Hematopoietic multipotent progenitor cell treated with erythropoietin and hydrocortisone succinate and interleukin-3 and kit ligand, for 8 days (in vitro differentiated cells): ENCODE results near the gene FAM107B.
A peak's percentile ranks its signal among the peaks of the same experiment; 100 is the strongest.
"Not testable (repeated sequence)": the region's sequence is repeated elsewhere in the genome, so short reads cannot be mapped to it uniquely, and the experiment has no call there.

Experiments
- DNase-seq: peaks from one replicate; pipeline ENCODE4 v3.0.0-alpha.2; 2015

FAM107B gene

GRCh38 chr10:14774797-14775196 is at the start of gene FAM107B:
TSS of gene FAM107B (minus strand) at chr10:14774897. CDS start at chr10:14774663, 234 bp downstream.
- no peak for DNase-seq

- no peak for DNase-seq
Observed at GRCh38 chr10:14823966-14824365, 49.3 kb upstream of the FAM107B start.

DNA sequence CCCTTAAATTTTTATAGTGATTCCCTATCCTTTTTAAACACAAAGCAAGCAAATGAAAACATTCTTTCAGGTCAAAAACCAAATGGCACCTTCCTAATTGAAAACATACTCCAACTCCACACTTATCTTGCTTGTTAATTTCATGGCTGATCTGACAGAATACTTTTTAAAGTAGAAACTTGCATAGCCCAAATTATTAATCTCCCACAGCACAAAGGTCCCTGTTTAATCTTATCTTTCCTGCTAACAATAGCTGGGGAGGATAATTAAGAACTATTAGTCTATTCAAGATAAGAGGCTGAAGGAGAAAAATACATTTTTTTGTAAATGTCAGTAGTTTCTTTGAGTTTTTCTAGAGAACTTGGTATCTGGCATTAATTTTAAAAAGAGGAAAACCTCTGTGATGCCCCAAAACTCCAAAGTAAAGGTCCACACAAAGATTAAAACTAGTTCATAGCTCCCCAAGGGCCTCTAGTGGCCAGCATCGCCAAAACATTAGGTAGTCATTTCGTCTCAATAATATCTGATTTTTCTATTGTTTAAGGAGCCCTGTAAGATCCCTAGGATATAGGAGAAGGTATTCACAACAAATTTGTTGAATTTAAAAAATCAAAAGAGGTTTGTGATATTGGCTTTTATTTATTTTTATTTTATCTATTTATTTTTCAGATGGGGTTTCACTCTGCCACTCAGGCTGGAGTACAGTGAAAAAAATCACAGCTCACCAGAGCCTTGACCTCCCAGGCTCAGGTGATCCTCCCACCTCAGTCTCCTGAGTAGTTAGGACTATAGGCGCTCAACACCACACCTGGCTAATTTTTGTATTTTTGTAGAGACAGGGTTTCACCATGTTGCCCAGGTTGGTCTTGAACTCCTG is 48.4 kb upstream of the FAM107B start:
- DNase-seq, result peak; percentile 56

GRCh38 chr10:14821635-14822375 is 47.1 kb upstream of the FAM107B start:
- no peak for DNase-seq

- no peak for DNase-seq
Observed at GRCh38 chr10:14820775-14821154, 46.1 kb upstream of the FAM107B start.

DNA sequence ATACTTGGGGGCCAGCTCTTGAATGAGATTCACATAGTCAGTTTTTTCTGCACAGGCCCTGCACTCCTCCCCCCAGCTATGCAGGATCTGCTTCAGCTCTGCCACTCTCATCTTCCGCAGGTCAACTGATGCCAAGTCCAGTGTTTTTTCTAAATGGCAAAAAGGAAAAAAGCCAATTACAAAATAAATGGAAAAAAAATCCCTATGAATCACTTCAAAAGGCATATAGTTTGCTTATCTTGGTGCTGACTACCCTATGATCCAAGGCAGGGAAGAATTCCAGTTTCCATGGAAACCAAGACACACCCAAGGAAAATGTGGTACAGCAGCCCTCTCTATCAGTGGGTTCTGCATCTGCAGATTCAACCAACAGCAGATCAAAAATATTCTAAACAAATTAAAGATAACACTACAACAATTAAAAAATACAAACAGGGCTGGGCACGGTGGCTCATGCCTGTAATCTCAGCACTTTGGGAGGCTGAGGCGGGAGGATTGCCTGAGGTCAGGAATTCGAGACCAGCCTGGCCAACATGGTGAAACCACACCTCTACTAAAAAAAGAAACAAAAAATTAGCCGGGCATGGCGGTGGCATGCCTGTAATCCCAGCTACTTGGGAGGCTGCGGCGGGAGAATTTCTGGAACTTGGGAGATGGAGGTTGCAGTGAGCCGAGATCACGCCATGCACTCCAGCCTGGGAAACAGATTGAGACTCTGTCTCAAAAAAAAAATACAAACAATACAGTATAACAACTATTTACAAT is 45.5 kb upstream of the FAM107B start:
- DNase-seq, result no peak

GRCh38 chr10:14816717-14817116 is 42.0 kb upstream of the FAM107B start:
- not testable (repeated sequence) for DNase-seq

DNA sequence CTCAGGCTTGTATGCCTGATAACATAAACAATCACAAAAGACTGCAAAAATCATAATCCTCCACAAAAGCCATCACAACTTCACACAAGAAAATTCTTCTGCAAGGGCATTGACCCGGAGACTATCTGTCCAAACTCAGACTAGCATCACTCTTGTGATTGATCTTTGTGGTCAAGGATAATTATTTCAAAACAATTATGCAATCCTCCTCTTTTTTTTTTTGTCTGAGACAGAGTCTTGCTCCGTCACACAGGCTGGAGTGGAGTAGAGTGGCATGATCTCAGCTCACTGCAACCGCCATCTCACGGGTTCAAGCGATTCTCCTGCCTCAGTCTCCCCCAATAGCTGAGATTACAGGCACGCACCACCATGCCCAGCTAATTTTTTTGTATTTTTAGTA is 41.0 kb upstream of the FAM107B start:
- DNase-seq, result no peak

GRCh38 chr10:14812271-14812670 is 37.6 kb upstream of the FAM107B start:
- DNase-seq, result no peak

- no peak for DNase-seq
Observed at GRCh38 chr10:14810969-14811953, 36.6 kb upstream of the FAM107B start.

DNA sequence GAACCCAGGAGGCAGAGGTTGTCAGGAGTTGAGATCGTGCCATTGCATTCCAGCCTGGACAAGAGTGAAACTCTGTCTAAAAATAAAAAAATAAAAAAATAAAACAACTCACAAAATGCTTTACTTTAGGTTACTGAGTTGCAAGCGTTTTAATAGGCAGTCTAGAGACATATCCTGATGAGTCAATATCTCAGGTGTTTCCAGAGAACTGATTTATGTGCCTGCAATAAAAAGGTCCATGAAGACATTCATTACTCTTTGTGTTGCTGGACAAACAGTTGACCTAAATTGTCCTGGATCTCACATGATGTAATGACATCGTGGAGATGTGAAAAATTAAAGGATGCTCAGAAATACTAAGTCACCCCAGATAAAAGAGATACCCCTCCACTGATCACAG is 31.6 kb upstream of the FAM107B start:
- no peak for DNase-seq

DNA sequence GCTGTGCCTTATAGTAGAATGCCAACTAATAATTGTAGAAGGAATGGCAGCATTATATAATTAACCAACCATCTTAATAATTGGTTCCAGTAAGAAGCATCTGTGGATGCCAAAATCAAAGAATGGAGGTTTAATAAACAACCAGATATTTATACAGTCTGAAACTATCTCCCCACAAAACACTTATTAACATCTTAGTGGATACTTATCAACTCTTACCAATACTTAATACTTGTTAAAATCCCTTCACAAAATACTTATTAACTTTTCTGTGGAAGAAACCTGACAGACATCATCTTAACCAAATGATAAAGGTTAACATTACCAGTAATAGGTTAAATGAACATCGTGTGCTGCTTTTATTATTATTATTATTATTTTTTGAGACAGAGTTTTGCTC is 29.1 kb upstream of the FAM107B start:
- no peak for DNase-seq

GRCh38 chr10:14801723-14802122 is 27.0 kb upstream of the FAM107B start:
- DNase-seq, result no peak

- DNase-seq, result no peak
Observed at GRCh38 chr10:14800397-14800796, 25.7 kb upstream of the FAM107B start.

DNA sequence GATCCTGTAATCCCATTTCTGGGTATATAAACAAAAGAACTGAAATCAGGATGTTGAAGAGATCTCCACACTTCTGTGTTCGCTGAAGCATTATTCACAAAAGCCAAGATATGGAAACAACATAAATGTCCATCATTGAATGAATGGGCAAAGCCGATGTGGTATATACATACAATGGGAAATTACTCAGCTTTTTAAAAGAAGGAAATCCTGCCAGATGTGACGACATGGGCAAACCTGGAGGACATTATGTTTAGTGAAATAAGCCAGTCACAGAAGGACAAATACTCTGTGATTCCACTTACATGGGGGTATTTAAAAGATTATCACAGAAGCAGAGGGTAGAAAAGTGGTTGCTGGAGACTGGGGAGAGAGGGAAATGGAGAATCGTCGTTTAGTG is 23.9 kb upstream of the FAM107B start:
- DNase-seq, result no peak

GRCh38 chr10:14787938-14788337 is 13.2 kb upstream of the FAM107B start:
- no peak for DNase-seq

DNA sequence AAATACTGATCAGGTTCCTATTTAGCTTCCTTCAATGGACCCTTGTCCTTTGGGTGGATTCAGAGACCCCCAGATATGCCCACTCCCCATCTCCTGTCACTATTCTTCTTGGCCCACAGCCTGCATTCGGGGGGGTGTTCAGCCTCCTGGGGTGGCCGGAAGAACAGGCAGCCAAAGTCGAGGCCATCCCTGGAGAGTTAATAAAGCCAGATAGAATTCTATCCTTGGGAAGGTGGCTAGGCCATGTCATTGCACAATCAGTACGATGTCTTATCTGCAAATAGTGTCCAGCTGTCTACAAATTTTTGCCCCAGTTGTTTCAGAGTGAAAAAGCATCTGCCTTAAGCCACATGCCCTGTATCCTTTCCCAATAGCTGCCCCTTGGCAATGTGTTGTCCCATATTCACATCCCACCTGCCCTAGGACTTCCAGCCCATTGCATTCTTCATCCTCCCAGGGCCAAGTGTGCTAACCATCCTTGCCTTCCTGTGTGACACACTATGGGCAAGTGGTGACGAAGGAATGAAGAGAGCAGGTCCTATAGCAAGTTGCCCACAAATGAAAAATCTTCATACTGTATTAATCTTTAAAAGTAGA is 9.9 kb upstream of the FAM107B start:
- no peak for DNase-seq

- peak; percentile 16 for DNase-seq
Observed at GRCh38 chr10:14782691-14783363, 8.1 kb upstream of the FAM107B start.

DNA sequence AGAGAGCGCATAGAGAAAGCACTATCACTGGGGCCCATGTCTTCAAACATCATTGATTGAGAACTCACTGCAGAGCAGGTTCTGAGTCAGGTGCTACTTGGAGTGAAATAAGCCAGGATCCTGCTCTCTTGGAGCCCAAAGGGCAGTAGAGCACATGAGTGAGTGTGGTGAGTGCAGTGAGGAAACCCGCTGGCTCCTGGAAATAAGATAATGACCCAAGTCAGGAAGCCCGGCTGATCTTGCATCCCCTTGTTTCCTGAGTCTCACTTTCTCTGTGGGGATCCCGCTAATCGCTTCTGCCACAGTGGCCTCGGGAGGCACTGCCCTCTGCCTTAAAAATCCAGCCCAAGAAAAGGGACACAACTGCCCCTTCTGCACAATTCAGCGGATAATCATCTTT is 7.1 kb upstream of the FAM107B start:
- DNase-seq, result peak; percentile 11

DNA sequence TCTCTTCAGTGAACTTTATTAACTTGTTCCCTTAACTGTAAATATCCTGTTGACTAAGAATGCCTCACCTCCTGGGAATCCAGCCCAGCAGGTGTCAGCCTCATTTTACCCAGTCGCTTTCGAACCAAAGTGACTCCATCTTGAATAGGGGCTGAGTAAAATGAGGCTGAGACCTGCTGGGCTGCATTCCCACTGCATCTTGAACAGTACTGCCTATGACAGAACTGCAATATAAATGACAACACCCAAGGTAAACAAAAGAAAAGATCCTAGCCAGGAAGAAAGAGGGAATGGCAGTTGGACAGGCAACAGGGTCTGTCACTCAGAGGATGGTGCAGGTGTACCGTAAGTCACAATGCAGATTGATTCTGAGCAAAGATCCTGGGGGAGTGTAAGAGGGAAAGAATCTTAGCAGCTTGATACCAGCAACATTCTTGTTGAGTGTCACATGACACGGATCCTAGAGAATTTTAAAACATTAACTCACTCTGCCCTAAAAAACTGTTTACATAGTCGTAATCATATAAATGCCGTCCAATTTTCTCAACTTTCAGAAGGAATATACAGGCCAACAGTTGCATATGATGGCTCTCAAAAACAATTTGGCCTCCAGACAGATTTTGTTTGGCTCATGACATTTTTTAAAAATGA is 4.4 kb upstream of the FAM107B start:
- no peak for DNase-seq

- DNase-seq, result no peak
Observed at GRCh38 chr10:14776546-14776945, 1.8 kb upstream of the FAM107B start.
